A549 (cell line): ENCODE data around the gene DDX43.

Source experiments
- ESRRA ChIP-seq: fragments of 150-350 bp; IDR thresholded peaks from 2 replicates; pipeline ENCODE4 v1.6.1; 2014; ENCODE audit warnings: mild to moderate bottlenecking, low read length, borderline replicate concordance
- HDAC2 ChIP-seq: fragments of 200-600 bp; sonication (generic); IDR thresholded peaks from 2 replicates; pipeline ENCODE4 v1.6.1; 2016
- NPAS2 ChIP-seq: fragments of 250-450 bp; sonication (Bioruptor Pico); IDR thresholded peaks from 2 replicates; pipeline ENCODE4 v1.8.0; 2022; ENCODE audit warnings: mild to moderate bottlenecking, moderate library complexity, borderline replicate concordance
- POLR2A ChIP-seq: IDR thresholded peaks from 2 replicates; pipeline ENCODE4 v1.6.1; 2012; ENCODE audit warnings: mild to moderate bottlenecking, low read length
- POLR2AphosphoS2 ChIP-seq: conservative IDR thresholded peaks from 2 replicates; pipeline ENCODE4 v1.6.1; 2012; ENCODE audit warnings: low read length, improper control_type of control experiment, inconsistent platforms
- SREBF2 ChIP-seq: fragments of 450-650 bp; IDR thresholded peaks from 2 replicates; pipeline ENCODE4 v1.6.1; 2014; ENCODE audit warnings: mild to moderate bottlenecking, moderate library complexity
- TF ChIP-seq, protein P1 (sequence below): fragments of >200 bp; sonication (Bioruptor Twin); formaldehyde crosslinking; IDR thresholded peaks from 3 replicates; pipeline ENCODE4 v1.5.1; 2016
- TF ChIP-seq, protein P2 (sequence below): fragments of 450-650 bp; IDR thresholded peaks from 2 replicates; pipeline ENCODE4 v1.6.1; 2014; ENCODE audit warnings: antibody characterized with exemption
- TF ChIP-seq, protein P3 (sequence below): fragments of 200-600 bp; sonication (generic); IDR thresholded peaks from 2 replicates; pipeline ENCODE4 v1.6.1; 2016; ENCODE audit warnings: antibody characterized with exemption, mild to moderate bottlenecking, moderate library complexity

DNA sequence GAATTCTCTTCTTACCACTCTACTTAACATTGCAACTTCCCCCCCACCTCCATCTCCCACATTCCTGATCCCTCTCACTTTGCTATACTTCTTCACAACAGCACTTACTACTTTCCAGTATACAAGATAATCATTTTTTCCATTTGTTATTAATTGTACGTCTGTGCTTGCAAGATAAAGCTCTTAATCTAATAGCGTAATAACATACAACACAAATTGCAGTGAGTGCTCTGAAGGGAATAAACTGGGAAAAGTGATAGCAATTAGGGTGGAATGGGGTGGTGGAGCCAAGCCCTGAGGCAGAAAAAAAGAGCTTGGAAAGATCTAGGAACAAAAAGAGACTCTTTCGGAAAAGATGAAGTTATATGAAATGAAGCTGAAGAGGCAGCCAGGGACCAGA lies 48.9 kb downstream of the DDX43 start:
- TF ChIP-seq, protein P1, sequence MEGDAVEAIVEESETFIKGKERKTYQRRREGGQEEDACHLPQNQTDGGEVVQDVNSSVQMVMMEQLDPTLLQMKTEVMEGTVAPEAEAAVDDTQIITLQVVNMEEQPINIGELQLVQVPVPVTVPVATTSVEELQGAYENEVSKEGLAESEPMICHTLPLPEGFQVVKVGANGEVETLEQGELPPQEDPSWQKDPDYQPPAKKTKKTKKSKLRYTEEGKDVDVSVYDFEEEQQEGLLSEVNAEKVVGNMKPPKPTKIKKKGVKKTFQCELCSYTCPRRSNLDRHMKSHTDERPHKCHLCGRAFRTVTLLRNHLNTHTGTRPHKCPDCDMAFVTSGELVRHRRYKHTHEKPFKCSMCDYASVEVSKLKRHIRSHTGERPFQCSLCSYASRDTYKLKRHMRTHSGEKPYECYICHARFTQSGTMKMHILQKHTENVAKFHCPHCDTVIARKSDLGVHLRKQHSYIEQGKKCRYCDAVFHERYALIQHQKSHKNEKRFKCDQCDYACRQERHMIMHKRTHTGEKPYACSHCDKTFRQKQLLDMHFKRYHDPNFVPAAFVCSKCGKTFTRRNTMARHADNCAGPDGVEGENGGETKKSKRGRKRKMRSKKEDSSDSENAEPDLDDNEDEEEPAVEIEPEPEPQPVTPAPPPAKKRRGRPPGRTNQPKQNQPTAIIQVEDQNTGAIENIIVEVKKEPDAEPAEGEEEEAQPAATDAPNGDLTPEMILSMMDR = no peak
- TF ChIP-seq, protein P2, sequence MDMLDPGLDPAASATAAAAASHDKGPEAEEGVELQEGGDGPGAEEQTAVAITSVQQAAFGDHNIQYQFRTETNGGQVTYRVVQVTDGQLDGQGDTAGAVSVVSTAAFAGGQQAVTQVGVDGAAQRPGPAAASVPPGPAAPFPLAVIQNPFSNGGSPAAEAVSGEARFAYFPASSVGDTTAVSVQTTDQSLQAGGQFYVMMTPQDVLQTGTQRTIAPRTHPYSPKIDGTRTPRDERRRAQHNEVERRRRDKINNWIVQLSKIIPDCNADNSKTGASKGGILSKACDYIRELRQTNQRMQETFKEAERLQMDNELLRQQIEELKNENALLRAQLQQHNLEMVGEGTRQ = no peak
- TF ChIP-seq, protein P3, sequence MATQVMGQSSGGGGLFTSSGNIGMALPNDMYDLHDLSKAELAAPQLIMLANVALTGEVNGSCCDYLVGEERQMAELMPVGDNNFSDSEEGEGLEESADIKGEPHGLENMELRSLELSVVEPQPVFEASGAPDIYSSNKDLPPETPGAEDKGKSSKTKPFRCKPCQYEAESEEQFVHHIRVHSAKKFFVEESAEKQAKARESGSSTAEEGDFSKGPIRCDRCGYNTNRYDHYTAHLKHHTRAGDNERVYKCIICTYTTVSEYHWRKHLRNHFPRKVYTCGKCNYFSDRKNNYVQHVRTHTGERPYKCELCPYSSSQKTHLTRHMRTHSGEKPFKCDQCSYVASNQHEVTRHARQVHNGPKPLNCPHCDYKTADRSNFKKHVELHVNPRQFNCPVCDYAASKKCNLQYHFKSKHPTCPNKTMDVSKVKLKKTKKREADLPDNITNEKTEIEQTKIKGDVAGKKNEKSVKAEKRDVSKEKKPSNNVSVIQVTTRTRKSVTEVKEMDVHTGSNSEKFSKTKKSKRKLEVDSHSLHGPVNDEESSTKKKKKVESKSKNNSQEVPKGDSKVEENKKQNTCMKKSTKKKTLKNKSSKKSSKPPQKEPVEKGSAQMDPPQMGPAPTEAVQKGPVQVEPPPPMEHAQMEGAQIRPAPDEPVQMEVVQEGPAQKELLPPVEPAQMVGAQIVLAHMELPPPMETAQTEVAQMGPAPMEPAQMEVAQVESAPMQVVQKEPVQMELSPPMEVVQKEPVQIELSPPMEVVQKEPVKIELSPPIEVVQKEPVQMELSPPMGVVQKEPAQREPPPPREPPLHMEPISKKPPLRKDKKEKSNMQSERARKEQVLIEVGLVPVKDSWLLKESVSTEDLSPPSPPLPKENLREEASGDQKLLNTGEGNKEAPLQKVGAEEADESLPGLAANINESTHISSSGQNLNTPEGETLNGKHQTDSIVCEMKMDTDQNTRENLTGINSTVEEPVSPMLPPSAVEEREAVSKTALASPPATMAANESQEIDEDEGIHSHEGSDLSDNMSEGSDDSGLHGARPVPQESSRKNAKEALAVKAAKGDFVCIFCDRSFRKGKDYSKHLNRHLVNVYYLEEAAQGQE = no peak
- TF ChIP-seq POLR2A (no peak), ESRRA (no peak), POLR2AphosphoS2 (no peak), HDAC2 (no peak), NPAS2 (CRISPR knock-in tag) (no peak), SREBF2 (no peak)
